Stimulated activated CD4-positive, alpha-beta T cell treated with anti-CD3 and anti-CD28 coated beads, Interleukin-12 subunit alpha, Interleukin-12 subunit beta, amount 100 ng/mL, for 48 hours (primary cell): ENCODE results near the gene CCDC188.

Experiments used
- DNase-seq, 3 donors: peaks; one replicate each; pipeline ENCODE4 v3.0.0-alpha.2; 2020; ENCODE audit warnings: low read depth in 2 of 3, low spot score in 1 of 3

CCDC188 gene

GRCh38 chr22:20150381-20151275, at the start of gene CCDC188:
TSS of gene CCDC188 (minus strand) at chr22:20151055. CDS start at chr22:20150986, 69 bp downstream.
- DNase-seq = no peak

DNA sequence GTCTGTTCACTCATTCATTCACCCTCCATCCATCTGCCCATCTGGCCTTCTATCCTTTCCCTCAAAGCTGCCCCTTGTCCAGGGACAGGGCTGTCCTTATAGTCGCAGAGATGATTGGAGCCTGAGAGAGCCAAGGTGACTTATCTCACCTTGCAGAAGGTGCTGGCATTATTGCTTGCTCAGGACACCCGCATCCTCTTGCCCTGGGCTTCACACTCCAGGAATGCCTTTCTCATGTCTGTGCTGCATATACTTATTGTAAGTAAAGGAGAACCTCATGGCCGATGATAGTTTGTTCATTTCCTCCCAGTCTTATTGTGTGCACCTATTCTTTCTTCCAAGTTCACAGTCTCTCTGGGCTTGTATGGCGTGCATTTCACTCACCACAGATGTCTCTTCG, 49.1 kb upstream of the CCDC188 start:
- no peak for DNase-seq

GRCh38 chr22:20199413-20199842, 48.6 kb upstream of the CCDC188 start:
- no peak for DNase-seq

DNA sequence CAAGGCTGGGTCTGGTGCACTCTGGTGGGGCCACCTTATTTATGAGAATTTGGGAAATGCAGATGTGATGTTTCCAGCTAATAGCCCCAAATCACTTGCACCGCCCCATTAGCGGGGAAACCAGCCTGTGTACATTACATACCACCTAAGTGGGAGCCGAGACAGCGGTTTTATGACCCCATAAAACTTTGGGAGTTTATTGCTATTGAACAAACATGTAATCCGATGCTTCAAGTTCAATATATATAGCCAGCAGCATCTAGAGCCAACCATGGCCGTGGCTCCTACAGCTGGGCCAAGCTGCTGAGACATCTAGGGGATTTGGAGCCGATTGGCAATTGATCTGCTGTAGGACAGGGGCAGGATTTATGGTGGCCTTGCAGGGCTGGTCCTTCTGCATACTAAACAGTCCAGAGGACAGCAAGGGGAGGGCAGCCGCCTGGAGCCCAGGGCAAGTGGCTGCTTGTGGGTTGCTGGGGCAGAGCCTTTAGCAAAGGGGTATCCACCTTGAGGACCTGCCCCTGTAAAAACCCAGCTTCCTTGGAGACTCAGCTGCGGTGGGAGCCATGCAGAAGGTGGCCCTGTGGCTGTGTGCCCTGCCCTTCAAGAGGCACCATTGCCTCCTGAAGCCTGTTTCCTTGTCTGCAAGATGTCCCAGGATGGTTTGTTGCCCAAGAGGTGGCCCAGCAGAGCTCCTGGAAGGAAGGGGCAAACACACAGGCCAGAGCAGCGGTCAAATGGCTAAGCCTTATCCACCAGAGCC, 47.9 kb upstream of the CCDC188 start:
- DNase-seq = no peak

GRCh38 chr22:20197407-20198030, 46.7 kb upstream of the CCDC188 start:
- DNase-seq = no peak

DNA sequence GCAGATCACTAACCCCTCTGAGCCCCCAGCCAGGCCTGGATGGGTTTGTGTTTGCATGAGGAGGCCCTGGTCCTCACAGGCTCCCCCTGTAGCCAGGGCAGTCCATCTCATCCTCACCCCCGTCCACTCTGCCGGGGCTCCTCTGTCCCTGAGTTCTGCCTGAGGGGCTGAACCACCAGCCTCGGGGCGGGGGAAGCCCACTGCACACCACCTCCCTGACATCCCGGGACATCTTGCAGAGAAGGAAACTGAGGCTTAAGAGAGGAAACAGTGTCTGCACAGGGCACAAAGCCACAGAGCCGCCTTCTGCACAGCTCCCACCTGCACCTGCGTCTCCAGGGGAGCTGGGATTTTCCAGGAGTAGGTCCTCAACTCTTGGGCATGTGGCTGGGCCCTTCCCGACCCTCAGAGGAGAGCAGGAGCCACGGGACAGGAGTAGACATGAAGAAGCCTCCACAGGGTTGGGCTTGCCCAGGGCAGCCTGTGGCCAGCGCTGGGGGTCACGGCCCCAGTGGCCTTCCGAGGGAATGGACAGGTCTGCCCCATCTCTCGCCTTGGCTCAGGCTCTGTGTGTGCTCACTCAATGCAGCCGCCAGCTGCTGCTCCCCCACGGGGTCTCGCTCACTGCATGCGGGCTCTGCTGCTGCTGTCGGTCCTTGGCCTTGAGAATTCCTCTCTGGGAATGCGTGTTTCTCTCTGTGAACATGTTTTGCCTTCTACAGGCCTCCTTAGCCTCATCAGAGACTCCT, 45.4 kb upstream of the CCDC188 start:
- DNase-seq = no peak

DNA sequence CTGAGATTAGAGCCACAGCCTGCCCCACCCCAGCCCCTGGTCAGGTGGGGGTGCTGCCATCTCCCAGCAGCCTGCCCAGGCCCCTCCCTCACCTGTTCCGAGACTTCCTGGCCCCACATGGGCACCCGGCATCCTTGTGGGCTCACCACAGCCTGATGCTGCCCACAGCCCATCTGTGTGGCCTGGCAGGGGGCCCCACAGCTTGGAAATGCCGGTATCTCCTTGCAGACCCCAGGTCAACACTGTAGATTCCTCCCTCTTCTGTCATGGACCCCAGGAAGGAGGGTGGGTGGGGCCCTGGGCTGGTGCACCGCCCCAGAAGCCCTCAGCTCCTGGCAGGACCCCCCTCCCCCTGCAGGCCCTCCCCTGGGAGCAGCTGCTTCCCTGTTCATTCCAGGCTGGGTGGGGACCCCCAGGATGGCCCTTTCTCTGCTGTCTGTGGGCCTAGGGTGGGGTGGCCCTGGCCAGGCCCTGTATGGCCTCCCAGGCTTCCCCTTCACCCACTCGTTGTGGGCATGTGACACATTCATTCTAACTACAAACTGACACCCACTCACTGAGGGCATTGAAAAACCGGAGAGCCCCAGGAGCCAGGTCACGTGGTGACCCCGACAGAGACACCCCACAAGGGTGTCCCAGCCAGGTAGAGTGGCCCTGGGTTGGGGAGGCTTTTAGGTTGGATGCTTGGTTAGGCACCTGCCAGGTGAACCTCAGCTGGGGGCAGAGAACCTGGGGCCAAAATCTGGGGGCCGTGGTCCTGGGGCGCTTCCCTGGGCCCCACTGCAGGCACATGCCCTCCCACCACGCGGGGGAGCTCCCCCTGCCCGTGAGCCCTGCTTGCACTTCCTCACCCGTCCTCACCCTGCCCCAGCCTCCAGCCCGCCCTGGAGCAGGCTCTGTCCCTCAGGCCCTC, 44.1 kb upstream of the CCDC188 start:
- no peak for DNase-seq

GRCh38 chr22:20193761-20194494, 43.1 kb upstream of the CCDC188 start:
- DNase-seq = no peak

- no peak for DNase-seq
These were observed 42.3 kb upstream of the CCDC188 start for GRCh38 chr22:20192972-20193760.

DNA sequence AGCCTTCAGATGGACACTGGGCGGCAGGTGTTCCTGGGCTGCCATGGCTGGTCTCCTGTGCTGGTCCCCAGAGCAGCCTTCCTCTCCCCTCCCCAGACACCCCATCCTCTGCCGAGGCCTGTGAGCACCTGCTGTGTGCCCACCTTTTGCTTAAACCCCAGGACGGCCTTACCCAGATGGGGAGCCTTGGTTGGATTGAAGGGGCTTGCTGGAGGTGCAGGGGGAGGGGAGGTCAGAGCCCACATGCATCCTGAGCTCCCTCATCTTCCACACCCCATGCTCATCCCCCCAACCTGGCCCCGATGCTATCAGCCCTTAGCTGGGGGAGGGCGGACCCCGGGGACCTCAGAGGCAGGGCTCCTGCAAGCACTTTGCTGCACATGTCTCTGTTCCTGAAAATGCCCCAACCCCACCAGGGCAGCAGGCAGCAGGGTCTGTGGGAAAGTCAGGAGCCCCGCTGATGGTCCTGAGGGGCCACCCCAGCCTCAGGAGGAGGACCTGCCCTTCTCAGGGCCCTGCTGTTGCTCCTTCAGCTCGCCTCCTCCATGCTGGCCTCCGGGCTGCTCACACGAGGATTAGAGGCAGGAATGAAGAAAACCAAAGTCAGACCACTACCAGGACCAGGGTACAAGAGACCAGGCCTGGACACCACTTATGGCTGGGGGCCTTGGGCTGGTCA, 41.6 kb upstream of the CCDC188 start:
- no peak for DNase-seq

GRCh38 chr22:20191803-20192202, 40.9 kb upstream of the CCDC188 start:
- DNase-seq = no peak

- no peak for DNase-seq
These were observed 40.2 kb upstream of the CCDC188 start for GRCh38 chr22:20191000-20191515.

- no peak for DNase-seq
These were observed 37.7 kb upstream of the CCDC188 start for GRCh38 chr22:20188567-20188877.

GRCh38 chr22:20187777-20188566, 37.1 kb upstream of the CCDC188 start:
- no peak for DNase-seq

DNA sequence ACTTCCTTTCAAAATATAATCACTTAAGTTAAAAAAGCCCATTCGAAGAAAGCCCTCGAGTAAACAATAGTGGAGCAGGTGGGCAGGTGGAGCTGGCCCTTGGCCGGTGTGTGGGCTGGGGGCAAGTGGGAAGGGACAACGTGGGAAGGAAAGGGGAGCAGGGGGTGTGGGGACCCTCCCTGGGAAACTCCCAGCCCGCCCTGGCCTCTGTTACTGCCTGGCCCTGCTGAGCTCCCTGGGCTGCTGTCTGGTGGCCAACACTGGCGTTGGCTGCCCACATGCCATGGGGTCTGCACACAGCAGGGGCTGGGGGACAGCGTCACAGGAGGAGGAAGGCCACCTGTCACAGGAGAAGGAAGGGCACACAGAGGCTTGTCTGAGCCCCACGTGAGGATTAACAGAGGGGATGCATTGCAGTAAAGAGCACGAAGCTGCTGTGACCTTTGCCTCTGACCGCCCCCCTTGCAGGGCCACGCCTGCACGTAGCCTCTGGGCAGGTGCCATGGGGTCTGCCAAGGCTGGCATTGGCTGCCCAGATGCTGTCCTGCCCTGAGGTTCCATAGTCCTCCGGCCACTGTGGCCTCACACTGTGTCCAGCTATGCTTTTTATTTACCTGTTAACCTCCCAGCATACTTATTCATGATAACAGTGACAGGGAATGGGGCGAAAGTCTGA, 36.2 kb upstream of the CCDC188 start:
- DNase-seq = no peak

DNA sequence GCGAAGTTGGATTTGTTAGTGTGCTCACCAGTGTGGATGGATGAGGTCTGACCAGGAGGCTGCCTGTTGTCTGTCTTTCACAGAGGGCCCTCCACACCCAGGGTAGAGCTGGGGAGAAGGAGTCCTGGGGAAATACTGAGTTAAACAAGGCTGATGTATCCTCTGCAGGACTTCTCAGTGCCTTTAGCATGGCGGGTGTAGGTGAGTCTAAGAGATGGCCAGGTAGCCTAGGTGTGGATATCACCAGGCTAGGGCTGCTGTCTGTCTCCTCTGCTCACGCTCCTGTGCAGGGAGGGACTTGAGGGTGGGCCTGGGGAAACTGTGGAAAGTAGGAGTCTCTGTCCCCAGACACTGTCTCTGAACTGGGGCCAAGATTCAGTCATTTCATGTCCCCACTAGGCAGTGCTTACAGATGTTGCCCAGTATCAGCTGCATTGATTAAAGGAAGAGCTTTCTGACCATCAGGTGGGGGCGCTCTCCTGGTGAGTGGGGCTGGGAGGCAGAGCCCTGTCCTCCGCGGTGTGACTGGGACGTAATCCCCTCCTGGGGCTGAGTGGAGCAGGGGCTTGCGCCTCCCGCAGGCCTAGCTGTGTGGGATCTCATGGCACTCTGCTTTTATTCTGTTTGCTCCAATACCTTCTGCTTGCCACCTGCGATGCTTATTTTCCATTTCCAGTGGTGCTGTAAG, 35.5 kb upstream of the CCDC188 start:
- no peak for DNase-seq
